ENCODE data around the gene SEPTIN8.

SEPTIN8 gene

GRCh38 chr5:132816083-132816482 lies 39.0 kb upstream of the SEPTIN8 start:
- DNase-seq (ENCODE audit: low read depth in 1 of 2, low spot score in 1 of 2) = no peak
- TF ChIP-seq REST (IDR thresholded peaks at IDR 0.05; ENCODE audit: insufficient replicate concordance, low read depth) (no peak), SPI1 (IDR thresholded peaks at IDR 0.05; ENCODE audit: borderline replicate concordance, low read depth) (no peak), CTCF (IDR thresholded peaks at IDR 0.05; ENCODE audit: insufficient read depth, low read length) (no peak), POLR2AphosphoS5 (IDR thresholded peaks at IDR 0.05; ENCODE audit: low read depth) (no peak), GABPA (IDR thresholded peaks at IDR 0.05; ENCODE audit: low read depth) (no peak)
- no peak overlapping the region for H3K27ac ChIP-seq (replicated peaks)
- no peak overlapping the region for H3K4me3 ChIP-seq (replicated peaks; ENCODE audit: insufficient read depth, low read length)
- H3K27me3 ChIP-seq (ENCODE audit: insufficient read depth, poor library complexity, severe bottlenecking) = peaks cover 2% of the 10 kb centered on the region

GRCh38 chr5:132815454-132815853 lies 38.4 kb upstream of the SEPTIN8 start:
- DNase-seq (ENCODE audit: low read depth in 1 of 2, low spot score in 1 of 2) = no peak
- H3K27ac ChIP-seq (replicated peaks) = no peak overlapping the region
- H3K27me3 ChIP-seq (ENCODE audit: insufficient read depth, poor library complexity, severe bottlenecking) = peaks cover 2% of the 10 kb centered on the region
- no peak for TF ChIP-seq SPI1 (IDR thresholded peaks at IDR 0.05; ENCODE audit: borderline replicate concordance, low read depth)
- TF ChIP-seq REST (IDR thresholded peaks at IDR 0.05; ENCODE audit: insufficient replicate concordance, low read depth) = no peak
- TF ChIP-seq GABPA (IDR thresholded peaks at IDR 0.05; ENCODE audit: low read depth) = no peak
- H3K4me3 ChIP-seq (replicated peaks; ENCODE audit: insufficient read depth, low read length) = no peak overlapping the region

GRCh38 chr5:132814503-132815294 lies 37.7 kb upstream of the SEPTIN8 start:
- no peak overlapping the region for H3K27ac ChIP-seq (replicated peaks)
- H3K27me3 ChIP-seq (ENCODE audit: insufficient read depth, poor library complexity, severe bottlenecking) = peaks cover 2% of the 10 kb centered on the region
- TF ChIP-seq REST (IDR thresholded peaks at IDR 0.05; ENCODE audit: insufficient replicate concordance, low read depth) (no peak), POLR2AphosphoS5 (IDR thresholded peaks at IDR 0.05; ENCODE audit: low read depth) (no peak)
- no peak for DNase-seq (ENCODE audit: low read depth in 1 of 2, low spot score in 1 of 2)
- no peak overlapping the region for H3K4me3 ChIP-seq (replicated peaks; ENCODE audit: insufficient read depth, low read length)
